Brain pericyte (primary cell): Measurements from ENCODE around the gene MDM2.
"Not testable (repeated sequence)": the region's sequence is repeated elsewhere in the genome, so short reads cannot be mapped to it uniquely, and the experiment has no call there.

Experiments
- DNase-seq: peaks from one replicate; pipeline ENCODE4 v3.0.0-alpha.2; 2012; ENCODE audit warnings: low read depth, low spot score

Gene MDM2

GRCh38 chr12:68785823-68786222 lies 22.2 kb upstream of the MDM2 start:
- DNase-seq: no peak

DNA sequence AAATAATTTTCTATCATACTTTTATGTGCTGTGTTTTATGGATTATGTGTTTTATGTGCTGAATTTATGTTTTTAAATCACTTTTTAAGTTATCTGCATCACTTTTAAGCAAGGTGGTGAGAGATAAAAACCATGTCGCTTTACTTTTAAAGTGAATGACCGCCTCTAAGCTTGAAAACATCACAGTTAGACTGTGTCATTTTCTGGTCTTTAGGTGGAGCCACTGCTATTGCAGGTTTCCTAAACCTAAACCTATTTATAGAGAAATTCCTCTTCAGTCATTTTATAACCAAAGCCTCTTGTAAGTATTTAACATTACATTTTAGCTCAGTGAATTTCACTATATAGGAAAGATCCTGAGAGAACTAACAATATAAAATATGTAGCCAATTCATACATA lies 21.0 kb upstream of the MDM2 start:
- DNase-seq: no peak

GRCh38 chr12:68788554-68789143 lies 19.3 kb upstream of the MDM2 start:
- no peak for DNase-seq

DNA sequence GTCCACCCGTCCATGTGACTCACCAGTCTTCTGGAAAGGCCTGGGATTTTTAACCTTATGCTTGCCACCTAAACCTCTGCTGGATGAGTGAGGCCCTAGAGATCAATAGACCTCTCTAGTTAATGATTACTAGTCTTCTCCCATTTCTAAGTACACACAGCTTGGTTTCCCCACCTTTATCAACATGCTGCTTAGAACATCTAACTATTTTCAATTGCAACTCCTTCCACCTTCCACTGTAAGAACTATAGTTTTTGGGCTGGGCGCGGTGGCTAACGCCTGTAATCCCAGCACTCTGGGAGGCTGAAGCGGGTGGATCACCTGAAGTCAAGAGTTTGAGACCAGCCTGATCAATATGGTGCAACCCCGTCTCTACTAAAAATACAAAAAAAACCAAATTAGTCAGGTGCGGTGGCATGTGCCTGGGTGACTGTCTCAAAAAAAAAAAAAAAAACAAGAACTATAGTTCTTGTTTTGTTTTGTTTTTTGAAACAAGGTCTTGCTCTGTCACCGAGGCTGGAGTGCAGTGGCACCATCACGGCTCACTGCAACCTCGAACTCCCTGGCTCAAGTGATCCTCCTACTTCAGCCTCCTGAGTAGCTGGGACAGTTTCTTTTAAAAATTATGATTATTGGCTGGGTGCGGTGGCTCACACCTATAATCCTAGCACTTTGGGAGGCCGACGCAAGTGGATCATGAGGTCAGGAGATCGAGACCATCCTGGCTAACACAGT lies 18.7 kb upstream of the MDM2 start:
- no peak for DNase-seq

GRCh38 chr12:68790081-68790951 lies 17.7 kb upstream of the MDM2 start:
- DNase-seq: no peak

GRCh38 chr12:68790952-68791234 lies 17.1 kb upstream of the MDM2 start:
- DNase-seq: no peak

DNA sequence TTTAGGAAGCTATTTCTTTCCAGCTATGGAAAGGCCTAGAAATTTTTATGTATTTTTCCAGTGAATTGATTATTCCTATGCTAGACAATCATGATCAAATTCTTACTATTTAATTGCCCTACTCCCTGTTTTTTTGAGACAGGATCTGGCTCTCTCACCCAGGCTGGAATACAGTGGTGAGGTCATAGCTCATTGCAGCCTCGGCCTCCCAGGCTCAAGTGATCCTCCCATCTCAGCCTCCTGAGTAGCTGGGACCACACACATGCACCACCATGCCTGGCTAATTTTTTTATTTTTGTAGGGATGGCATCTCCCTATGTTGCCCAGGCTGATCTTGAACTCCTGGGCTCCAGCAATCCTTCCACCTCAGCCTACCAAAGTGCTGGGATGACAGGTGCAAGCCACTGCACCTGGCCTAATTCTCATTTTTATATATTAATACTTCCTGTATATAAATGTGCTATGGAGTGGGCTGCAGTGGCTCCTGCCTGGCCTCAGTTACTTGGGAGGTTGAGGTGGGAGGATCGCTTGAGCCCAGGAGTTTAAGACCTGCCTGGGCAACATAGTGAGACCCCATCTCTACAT lies 16.0 kb upstream of the MDM2 start:
- no peak for DNase-seq

GRCh38 chr12:68792952-68793351 lies 15.0 kb upstream of the MDM2 start:
- no peak for DNase-seq

GRCh38 chr12:68793436-68793835 lies 14.5 kb upstream of the MDM2 start:
- no peak for DNase-seq

GRCh38 chr12:68793975-68794652 lies 13.9 kb upstream of the MDM2 start:
- DNase-seq: no peak

DNA sequence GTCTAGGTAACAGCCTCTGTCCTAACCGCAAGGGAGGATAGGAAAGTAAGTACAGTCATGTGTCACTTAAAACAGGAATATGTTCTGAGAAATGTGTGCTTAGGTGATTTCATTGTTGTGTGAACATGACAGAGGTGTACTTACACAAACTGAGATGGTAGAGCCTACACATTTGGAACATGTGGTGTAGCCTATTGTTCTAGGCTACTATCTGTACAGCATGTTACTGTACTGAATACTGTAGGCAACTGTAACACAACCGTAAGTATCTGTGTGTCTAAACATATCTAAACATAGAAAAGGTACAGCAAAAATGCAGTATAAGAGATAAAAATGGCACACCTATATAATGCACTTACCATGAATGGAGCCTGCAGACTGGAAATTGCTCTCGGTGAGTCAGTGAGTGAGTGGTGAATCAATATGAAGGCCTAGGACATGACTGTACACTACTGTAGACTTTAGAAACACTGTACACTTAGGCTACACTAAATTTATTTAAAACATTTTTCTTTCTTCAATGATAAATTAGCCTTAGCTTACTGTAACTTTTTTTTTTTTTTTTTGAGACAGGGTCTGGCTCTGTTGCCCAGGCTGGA lies 13.2 kb upstream of the MDM2 start:
- no peak for DNase-seq

- DNase-seq: no peak
These were observed 11.6 kb upstream of the MDM2 start for GRCh38 chr12:68796399-68796798.

DNA sequence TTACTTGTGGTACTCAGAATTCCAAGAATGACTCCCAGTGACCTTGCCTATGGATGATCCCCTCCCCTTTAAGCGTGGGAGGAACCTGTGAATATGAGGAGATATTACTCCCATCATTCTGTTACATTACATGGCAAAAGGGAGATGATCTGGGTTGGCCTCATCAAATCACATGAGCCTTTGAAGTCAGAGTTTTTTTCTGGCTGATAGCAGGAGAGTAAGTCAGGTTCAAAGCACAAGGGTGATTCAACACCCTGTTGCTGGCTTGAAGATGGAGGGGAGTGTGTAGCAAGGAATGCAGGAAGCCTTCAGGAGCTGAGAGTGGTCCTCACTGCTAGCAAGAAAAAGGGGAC lies 9.1 kb upstream of the MDM2 start:
- no peak for DNase-seq

DNA sequence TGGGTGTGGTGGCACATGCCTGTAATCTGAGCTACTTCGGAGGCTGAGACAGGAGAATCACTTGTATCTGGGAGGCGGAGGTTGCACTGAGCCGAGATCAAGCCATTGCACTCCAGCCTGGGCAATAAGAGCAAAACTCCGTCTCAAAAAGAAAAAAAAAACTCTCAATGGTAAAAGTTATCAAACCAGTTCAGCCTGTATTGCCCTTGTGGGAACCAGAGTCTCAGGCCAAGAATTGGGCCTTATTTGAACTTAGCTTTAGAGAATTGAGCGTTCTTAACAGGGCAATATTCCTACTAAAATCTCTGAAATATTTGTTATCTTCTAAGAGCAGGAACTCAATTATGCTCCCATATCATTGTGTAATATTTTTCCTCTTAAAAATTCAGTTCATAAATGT lies 7.7 kb upstream of the MDM2 start:
- no peak for DNase-seq

DNA sequence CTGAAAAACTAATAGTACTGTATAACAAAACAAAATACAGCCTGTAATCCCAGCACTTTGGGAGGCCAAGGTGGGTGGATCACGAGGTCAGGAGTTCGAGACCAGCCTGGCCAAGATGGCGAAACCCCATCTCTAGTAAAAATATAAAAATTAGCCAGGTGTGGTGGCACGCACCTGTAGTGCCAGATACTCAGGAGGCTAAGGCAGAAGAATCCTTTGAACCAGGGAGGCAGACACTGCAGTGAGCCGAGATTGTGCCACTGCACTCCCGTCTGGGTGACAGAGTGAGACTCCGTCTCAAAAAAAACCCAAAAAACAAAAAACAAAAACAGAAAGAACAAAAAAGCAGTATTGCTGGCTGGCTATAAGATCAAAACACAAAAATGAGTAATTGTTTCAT lies 6.9 kb upstream of the MDM2 start:
- DNase-seq: not testable (repeated sequence)

GRCh38 chr12:68802372-68802745 lies 5.6 kb upstream of the MDM2 start:
- not testable (repeated sequence) for DNase-seq

DNA sequence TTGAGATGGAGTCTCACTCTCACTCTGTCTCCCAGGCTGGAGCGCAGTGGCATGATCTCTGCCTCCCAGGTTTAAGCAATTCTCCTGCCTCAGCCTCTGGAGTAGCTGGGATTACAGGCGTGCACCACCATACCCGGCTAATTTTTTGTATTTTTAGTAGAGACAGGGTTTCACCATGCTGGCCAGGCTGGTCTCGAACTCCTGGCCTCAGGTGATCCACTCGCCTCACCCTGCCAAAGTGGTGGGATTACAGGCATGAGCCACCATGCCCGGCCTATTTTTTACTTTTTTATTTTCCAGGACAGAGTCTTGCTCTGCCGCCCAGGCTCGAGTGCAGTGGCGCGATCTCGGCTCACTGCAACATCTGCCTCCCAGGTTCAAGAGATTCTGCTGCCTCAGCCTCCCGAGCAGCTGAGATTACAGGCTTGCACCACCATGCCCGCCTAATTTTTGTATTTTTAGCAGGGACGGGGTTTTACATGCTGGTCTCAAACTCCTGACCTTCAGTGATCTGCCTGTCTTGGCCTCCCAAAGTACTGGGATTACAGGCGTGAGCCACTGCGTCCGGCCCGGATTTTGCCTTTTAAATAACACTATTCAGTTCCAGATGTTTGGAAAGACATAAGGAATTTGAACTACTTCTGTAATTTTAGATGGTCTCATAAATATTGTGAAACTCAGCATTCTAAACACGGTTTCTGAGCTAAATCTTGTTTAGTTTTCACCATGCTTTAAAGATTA lies 4.9 kb upstream of the MDM2 start:
- DNase-seq: not testable (repeated sequence)

- DNase-seq: no peak
These were observed 3.9 kb upstream of the MDM2 start for GRCh38 chr12:68803948-68804656.

DNA sequence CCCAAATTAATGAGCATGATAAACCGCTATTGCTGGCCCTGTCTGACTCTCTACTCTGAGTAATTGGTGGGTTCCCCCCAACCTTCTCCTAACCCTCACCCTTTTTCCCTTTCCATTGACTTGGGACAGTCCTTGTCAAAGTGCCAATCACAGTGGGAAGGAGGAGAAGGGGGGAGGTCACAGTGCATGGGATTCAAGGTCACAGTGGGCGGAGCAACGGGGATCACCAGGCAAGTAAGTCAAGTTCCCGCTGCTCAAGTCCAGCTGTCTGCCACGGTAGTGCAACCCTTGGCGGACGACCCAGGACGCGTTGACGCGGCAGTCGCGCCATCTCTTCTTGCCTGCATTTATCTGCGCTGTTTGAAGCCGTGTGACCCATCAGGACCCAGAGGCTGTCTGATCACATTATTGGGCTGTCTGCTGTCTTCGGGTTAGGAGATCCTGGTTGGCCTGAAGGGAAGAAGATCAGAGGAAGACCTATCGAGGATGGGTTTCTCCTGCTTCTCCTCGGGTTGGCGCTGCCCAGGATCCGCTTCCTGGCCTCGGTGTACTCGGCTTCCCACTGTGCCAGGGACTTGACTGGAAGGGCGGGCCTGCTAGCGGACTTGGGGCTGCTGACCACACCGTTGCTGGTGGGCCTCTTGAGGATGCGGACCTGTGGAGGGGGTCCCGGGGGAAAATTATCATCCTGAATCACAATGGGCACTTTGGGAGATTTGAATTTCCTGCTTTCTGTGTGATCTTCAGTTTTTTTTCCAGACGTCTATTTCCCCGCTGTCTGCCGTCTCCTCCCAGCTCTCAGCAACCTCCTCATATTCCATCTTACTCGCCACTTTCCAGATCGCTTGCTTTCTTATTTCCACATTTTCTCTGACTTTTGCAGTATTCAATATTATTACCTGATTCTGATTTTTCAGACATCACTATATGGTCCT lies 3.1 kb upstream of the MDM2 start:
- no peak for DNase-seq
